Effector memory CD4-positive, alpha-beta T cell (primary cell): ENCODE measurements around the gene FAM81B.

ENCODE experiments used
- DNase-seq, 3 donors: peaks; one replicate each; pipeline ENCODE4 v3.0.0-alpha.2; 2020
- H3K27ac ChIP-seq: 2 replicates; pipeline ENCODE4 v1.7.0; 2013; ENCODE audit warnings: mild to moderate bottlenecking, low read length, moderate library complexity; ENCODE audit not compliant: insufficient read depth, poor library complexity, severe bottlenecking
- H3K27me3 ChIP-seq: replicated peaks from 2 replicates; pipeline ENCODE4 v1.7.0; 2013; ENCODE audit warnings: mild to moderate bottlenecking, low read length; ENCODE audit not compliant: insufficient read depth, control insufficient read depth, poor library complexity, severe bottlenecking
- H3K36me3 ChIP-seq: 2 replicates; pipeline ENCODE4 v1.7.0; 2013; ENCODE audit warnings: mild to moderate bottlenecking, low read length, moderate library complexity; ENCODE audit not compliant: control insufficient read depth, insufficient read depth
- H3K4me1 ChIP-seq: 2 replicates; pipeline ENCODE4 v1.7.0; 2013; ENCODE audit warnings: low read length, mild to moderate bottlenecking; ENCODE audit not compliant: control insufficient read depth, insufficient read depth, poor library complexity, severe bottlenecking
- H3K4me3 ChIP-seq: 2 replicates; pipeline ENCODE4 v1.7.0; 2013; ENCODE audit warnings: low read length, low read depth, mild to moderate bottlenecking; ENCODE audit not compliant: insufficient read depth, poor library complexity, severe bottlenecking
- H3K9me3 ChIP-seq: 2 replicates; pipeline ENCODE4 v1.7.0; 2013; ENCODE audit warnings: mild to moderate bottlenecking, low read length, moderate library complexity; ENCODE audit not compliant: control insufficient read depth

Gene FAM81B

GRCh38 chr5:95398989-95399388, 7.8 kb downstream of the FAM81B start:
- Histone ChIP-seq H3K9me3 (no peaks in the 10 kb centered on the region), H3K27ac (no peak overlapping the region), H3K36me3 (no peaks in the 10 kb centered on the region), H3K27me3 (no peaks in the 10 kb centered on the region), H3K4me3 (no peak overlapping the region), H3K4me1 (no peaks in the 10 kb centered on the region)
- DNase-seq = no peak

GRCh38 chr5:95401626-95402025, 10.5 kb downstream of the FAM81B start:
- H3K36me3 ChIP-seq = no peaks in the 10 kb centered on the region
- H3K9me3 ChIP-seq = no peaks in the 10 kb centered on the region
- no peak overlapping the region for H3K27ac ChIP-seq
- H3K4me1 ChIP-seq = no peaks in the 10 kb centered on the region
- no peak for DNase-seq
- no peak overlapping the region for H3K4me3 ChIP-seq
- H3K27me3 ChIP-seq = no peaks in the 10 kb centered on the region

- H3K4me3 ChIP-seq = no peak overlapping the region
- H3K9me3 ChIP-seq = no peaks in the 10 kb centered on the region
- H3K27ac ChIP-seq = no peak overlapping the region
- DNase-seq = no peak
- H3K27me3 ChIP-seq = no peaks in the 10 kb centered on the region
- H3K4me1 ChIP-seq = no peaks in the 10 kb centered on the region
- H3K36me3 ChIP-seq = no peaks in the 10 kb centered on the region
These were observed 12.8 kb downstream of the FAM81B start for GRCh38 chr5:95403996-95404395.

- no peaks in the 10 kb centered on the region for H3K27me3 ChIP-seq
- H3K4me3 ChIP-seq = no peak overlapping the region
- no peak overlapping the region for H3K27ac ChIP-seq
- H3K4me1 ChIP-seq = no peaks in the 10 kb centered on the region
- H3K36me3 ChIP-seq = no peaks in the 10 kb centered on the region
- no peaks in the 10 kb centered on the region for H3K9me3 ChIP-seq
- no peak for DNase-seq
These were observed 15.4 kb downstream of the FAM81B start for GRCh38 chr5:95406426-95407090.

GRCh38 chr5:95410279-95410678, 19.1 kb downstream of the FAM81B start:
- Histone ChIP-seq H3K27ac (no peak overlapping the region), H3K4me1 (no peaks in the 10 kb centered on the region), H3K36me3 (no peaks in the 10 kb centered on the region), H3K27me3 (no peaks in the 10 kb centered on the region), H3K9me3 (no peaks in the 10 kb centered on the region), H3K4me3 (no peak overlapping the region)
- no peak for DNase-seq

GRCh38 chr5:95411474-95411873, 20.3 kb downstream of the FAM81B start:
- no peaks in the 10 kb centered on the region for H3K4me1 ChIP-seq
- no peaks in the 10 kb centered on the region for H3K36me3 ChIP-seq
- no peak overlapping the region for H3K4me3 ChIP-seq
- no peak overlapping the region for H3K27ac ChIP-seq
- DNase-seq = no peak
- no peaks in the 10 kb centered on the region for H3K9me3 ChIP-seq
- no peaks in the 10 kb centered on the region for H3K27me3 ChIP-seq

- H3K36me3 ChIP-seq = no peaks in the 10 kb centered on the region
- H3K4me3 ChIP-seq = no peak overlapping the region
- DNase-seq = no peak
- H3K4me1 ChIP-seq = no peaks in the 10 kb centered on the region
- H3K27me3 ChIP-seq = no peaks in the 10 kb centered on the region
- no peaks in the 10 kb centered on the region for H3K9me3 ChIP-seq
- H3K27ac ChIP-seq = no peak overlapping the region
These were observed 23.3 kb downstream of the FAM81B start for GRCh38 chr5:95414451-95414850.

- Histone ChIP-seq H3K27me3 (no peaks in the 10 kb centered on the region), H3K4me3 (no peak overlapping the region), H3K27ac (no peak overlapping the region), H3K4me1 (no peaks in the 10 kb centered on the region), H3K9me3 (no peaks in the 10 kb centered on the region), H3K36me3 (no peaks in the 10 kb centered on the region)
- no peak for DNase-seq
These were observed 26.8 kb downstream of the FAM81B start for GRCh38 chr5:95417971-95418370.

GRCh38 chr5:95422838-95423237, 31.7 kb downstream of the FAM81B start:
- Histone ChIP-seq H3K27ac (no peak overlapping the region), H3K27me3 (no peaks in the 10 kb centered on the region), H3K4me1 (no peaks in the 10 kb centered on the region), H3K36me3 (no peaks in the 10 kb centered on the region), H3K4me3 (no peak overlapping the region), H3K9me3 (no peaks in the 10 kb centered on the region)
- no peak for DNase-seq

- no peak for DNase-seq
- Histone ChIP-seq H3K4me3 (no peak overlapping the region), H3K27ac (no peak overlapping the region), H3K36me3 (no peaks in the 10 kb centered on the region), H3K9me3 (no peaks in the 10 kb centered on the region), H3K27me3 (no peaks in the 10 kb centered on the region), H3K4me1 (no peaks in the 10 kb centered on the region)
These were observed 32.9 kb downstream of the FAM81B start for GRCh38 chr5:95424016-95424415.
